Measurements from ENCODE around the gene SPAG6. TPM values are rescaled to one million over a fixed set of nuclear protein-coding genes. Genes with fewer than 3 reads are reported as not detected.

SPAG6 gene
- total RNA-seq, 1 experiment from 2014 or later, result not detected

DNA sequence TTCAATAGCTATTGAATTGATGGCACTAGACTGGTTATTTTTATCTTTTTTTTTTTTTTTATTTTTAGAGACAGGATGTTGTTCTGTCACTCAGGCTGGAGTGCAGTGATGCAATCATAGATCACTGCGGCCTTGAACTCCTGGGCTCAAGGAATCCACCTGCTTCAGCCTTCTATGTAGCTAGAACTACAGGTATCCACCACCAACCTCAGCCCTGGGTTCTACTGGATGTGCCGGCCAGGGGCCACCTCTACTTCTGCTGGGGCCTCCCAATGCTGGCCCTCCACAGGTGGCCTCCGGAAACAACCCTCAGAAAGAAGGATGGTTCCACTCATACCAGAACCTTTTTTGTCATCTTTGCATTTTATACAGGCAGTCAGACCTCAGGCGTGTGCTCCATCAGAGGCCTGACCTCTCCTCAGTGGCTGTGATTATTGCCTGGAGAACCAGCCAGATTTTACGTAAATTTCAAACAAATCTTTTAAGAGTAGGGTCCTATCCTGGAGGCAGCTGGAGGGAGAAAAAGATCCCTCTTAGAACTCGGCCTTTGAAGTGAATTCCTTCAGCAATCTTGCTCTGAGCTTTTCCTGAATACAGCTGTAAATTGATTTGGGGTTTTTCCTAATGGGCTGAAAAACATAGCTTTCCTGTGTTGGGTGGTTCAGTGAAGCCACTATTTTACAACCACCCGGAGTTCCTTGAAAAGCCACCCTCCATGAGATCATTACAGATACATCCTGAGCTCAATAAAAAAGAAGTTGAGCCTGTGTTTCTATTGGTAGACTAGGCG is 110.0 kb downstream of the SPAG6 start:
- TF ChIP-seq, protein P1, sequence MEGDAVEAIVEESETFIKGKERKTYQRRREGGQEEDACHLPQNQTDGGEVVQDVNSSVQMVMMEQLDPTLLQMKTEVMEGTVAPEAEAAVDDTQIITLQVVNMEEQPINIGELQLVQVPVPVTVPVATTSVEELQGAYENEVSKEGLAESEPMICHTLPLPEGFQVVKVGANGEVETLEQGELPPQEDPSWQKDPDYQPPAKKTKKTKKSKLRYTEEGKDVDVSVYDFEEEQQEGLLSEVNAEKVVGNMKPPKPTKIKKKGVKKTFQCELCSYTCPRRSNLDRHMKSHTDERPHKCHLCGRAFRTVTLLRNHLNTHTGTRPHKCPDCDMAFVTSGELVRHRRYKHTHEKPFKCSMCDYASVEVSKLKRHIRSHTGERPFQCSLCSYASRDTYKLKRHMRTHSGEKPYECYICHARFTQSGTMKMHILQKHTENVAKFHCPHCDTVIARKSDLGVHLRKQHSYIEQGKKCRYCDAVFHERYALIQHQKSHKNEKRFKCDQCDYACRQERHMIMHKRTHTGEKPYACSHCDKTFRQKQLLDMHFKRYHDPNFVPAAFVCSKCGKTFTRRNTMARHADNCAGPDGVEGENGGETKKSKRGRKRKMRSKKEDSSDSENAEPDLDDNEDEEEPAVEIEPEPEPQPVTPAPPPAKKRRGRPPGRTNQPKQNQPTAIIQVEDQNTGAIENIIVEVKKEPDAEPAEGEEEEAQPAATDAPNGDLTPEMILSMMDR (IDR thresholded peaks at IDR 0.05; ENCODE audit: unreplicated experiment), result no peak
- no TSS peak for BruUV-seq (replicated peaks)
- no peak overlapping the region for H3K27ac Mint-ChIP-seq (ENCODE audit: unreplicated experiment)
- no peaks in the 10 kb centered on the region for H3K36me3 Mint-ChIP-seq (ENCODE audit: insufficient read depth, unreplicated experiment)
- DNase-seq, result no peak
- no peaks in the 10 kb centered on the region for H3K4me1 Mint-ChIP-seq (ENCODE audit: low read depth, unreplicated experiment)
- CTCF ChIA-PET, result interaction anchor here (0.5 to 0.6 kb wide), 2 partner anchors 352 to 1273 kb away, joined by 3 to 4 read pairs; no protein-coding TSS in a partner anchor
- no peaks in the 10 kb centered on the region for H3K9me3 Mint-ChIP-seq (ENCODE audit: low read depth, unreplicated experiment)
- intact Hi-C loops (cut with micrococcal nuclease; ENCODE audit: unreplicated experiment), result no loop called here
- H3K4me3 Mint-ChIP-seq (ENCODE audit: low read depth, unreplicated experiment), result no peak overlapping the region
- H3K27me3 Mint-ChIP-seq (ENCODE audit: unreplicated experiment), result no peaks in the 10 kb centered on the region

DNA sequence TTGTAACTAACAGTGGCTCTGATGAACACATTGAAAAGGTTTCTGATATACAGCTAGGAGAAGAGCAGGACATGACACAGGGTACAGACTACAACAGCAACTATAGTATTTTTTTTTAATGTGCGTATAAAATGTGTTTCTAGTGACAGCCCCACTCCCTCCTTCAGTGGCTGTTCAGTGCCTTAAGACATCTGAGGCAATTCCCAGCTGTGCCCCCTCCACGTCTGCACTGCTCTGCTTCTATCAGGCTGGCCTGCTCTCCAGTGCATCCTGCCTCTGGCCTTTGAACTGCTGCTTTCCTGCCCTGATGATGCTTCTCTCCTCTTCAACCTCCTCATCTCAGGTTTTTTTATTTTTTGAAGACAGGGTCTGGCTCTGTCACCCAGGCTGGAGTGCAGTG is 111.2 kb downstream of the SPAG6 start:
- intact Hi-C loops (cut with micrococcal nuclease; ENCODE audit: unreplicated experiment), result no loop called here
- H3K36me3 Mint-ChIP-seq (ENCODE audit: insufficient read depth, unreplicated experiment), result no peaks in the 10 kb centered on the region
- no peak overlapping the region for H3K27ac Mint-ChIP-seq (ENCODE audit: unreplicated experiment)
- no peak for DNase-seq
- no peaks in the 10 kb centered on the region for H3K27me3 Mint-ChIP-seq (ENCODE audit: unreplicated experiment)
- H3K4me1 Mint-ChIP-seq (ENCODE audit: low read depth, unreplicated experiment), result no peaks in the 10 kb centered on the region
- CTCF ChIA-PET, result no interaction called here
- H3K9me3 Mint-ChIP-seq (ENCODE audit: low read depth, unreplicated experiment), result no peaks in the 10 kb centered on the region
- TF ChIP-seq, protein P1 (IDR thresholded peaks at IDR 0.05; ENCODE audit: unreplicated experiment), result no peak
- BruUV-seq (replicated peaks), result no TSS peak
- H3K4me3 Mint-ChIP-seq (ENCODE audit: low read depth, unreplicated experiment), result no peak overlapping the region

DNA sequence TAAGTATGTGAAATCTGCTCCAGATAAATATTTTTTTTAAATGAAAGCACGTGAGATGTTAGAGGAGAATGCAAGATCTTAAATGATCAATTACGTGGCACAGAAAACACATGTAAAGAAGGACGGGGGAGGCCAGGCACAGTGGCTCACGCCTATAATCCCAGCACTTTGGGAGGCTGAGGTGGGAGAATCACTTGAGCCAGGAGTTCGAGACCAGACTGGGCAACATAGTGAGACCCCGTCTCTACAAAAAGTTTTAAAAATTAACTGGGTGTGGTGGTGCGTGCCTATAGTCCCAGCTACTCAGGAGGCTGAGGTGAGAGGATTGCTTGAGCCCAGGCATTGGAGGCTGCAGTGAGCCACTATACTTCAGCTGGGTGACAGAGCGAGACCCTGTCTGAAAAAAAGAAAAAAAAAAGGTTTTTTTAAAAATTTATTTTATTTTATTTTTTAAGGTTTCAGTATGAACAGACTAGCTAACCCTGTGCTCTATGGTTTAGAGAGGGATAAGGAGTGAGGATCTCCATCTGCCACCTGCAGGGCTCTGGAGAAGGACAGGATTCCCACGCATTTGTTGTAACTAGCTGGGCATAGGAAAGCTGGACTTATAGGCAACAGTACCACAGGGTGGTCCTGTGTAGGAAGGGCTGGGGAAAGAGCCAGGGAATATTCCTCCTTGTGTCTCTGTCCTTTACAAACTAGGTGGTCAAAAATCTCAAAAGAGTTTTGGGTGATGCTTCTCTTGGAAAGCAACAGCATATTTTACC is 113.2 kb downstream of the SPAG6 start:
- Mint-ChIP-seq H3K9me3 (ENCODE audit: low read depth, unreplicated experiment) (no peaks in the 10 kb centered on the region), H3K4me3 (ENCODE audit: low read depth, unreplicated experiment) (no peak overlapping the region), H3K36me3 (ENCODE audit: insufficient read depth, unreplicated experiment) (no peaks in the 10 kb centered on the region), H3K27me3 (ENCODE audit: unreplicated experiment) (no peaks in the 10 kb centered on the region), H3K27ac (ENCODE audit: unreplicated experiment) (no peak overlapping the region), H3K4me1 (ENCODE audit: low read depth, unreplicated experiment) (no peaks in the 10 kb centered on the region)
- intact Hi-C loops (cut with micrococcal nuclease; ENCODE audit: unreplicated experiment), result no loop called here
- TF ChIP-seq, protein P1 (IDR thresholded peaks at IDR 0.05; ENCODE audit: unreplicated experiment), result no peak
- CTCF ChIA-PET, result no interaction called here
- DNase-seq, result no peak
- BruUV-seq (replicated peaks), result no TSS peak

DNA sequence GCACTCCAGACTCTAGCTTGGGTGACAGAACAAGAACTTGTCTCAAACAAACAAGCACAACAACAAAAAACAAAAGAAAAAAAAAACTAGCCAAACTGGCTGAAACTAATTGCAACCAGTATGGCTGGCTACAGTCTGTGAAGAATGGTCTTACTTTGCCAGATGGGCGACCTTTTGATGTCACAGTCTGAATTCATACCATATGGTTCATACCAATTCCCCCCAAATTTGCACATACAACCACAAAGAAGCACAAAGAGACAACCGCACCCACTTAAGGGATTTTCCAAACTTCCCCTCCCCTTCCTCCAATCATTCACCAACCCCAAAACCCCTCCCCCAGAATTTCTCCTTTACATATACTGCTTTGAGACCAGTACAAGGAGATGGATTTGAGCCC is 114.2 kb downstream of the SPAG6 start:
- H3K27me3 Mint-ChIP-seq (ENCODE audit: unreplicated experiment), result no peaks in the 10 kb centered on the region
- TF ChIP-seq, protein P1 (IDR thresholded peaks at IDR 0.05; ENCODE audit: unreplicated experiment), result no peak
- no peak overlapping the region for H3K27ac Mint-ChIP-seq (ENCODE audit: unreplicated experiment)
- no peak for DNase-seq
- BruUV-seq (replicated peaks), result no TSS peak
- H3K9me3 Mint-ChIP-seq (ENCODE audit: low read depth, unreplicated experiment), result no peaks in the 10 kb centered on the region
- no peaks in the 10 kb centered on the region for H3K36me3 Mint-ChIP-seq (ENCODE audit: insufficient read depth, unreplicated experiment)
- no peaks in the 10 kb centered on the region for H3K4me1 Mint-ChIP-seq (ENCODE audit: low read depth, unreplicated experiment)
- H3K4me3 Mint-ChIP-seq (ENCODE audit: low read depth, unreplicated experiment), result no peak overlapping the region
- intact Hi-C loops (cut with micrococcal nuclease; ENCODE audit: unreplicated experiment), result no loop called here
- CTCF ChIA-PET, result no interaction called here

All from Calu3 (cell line).